Measurements from ENCODE around the gene HIPK1. TPM values are rescaled to one million over a fixed set of nuclear protein-coding genes. Genes with fewer than 3 reads are reported as not detected.

Gene HIPK1
- 10 to 100 TPM; 42.2 to 50.3 TPM for total RNA-seq

DNA sequence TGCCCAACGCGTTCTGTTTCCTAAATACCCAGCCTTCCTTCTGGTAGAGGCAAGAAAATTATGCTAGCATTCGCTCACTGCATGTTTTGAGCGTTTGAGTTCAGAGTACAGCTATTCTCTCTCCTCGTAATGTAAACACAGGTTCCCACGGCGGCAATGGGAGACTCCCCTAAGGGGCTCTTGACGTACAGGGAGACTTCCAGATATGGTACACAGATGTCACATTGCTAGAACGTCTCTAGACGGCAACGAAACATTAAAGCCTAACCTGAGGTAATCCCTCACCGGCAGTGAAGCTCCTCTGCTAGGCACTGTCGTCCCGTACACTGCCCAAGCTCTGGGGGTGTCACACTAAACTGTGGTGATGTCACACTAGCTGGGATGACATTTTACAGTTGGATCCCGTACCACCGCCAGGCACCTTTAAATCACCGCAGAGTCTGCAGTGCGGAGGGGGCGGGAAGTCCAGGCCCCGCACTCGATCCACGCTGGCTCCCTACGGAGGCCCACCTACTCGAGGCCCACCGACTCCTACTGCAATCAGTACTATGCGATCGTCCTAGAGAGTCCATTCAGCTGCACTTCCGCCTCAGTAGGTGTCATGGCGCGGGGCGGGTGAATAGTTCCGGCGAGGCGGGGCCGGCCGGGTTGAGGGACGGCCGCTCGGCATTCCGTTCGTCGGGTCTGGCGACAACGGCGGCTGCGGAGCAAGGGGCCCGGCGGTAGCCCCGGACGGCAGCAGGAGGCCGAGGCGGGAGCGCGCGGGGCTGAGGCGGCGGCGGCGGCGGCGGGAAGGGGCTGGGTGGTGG, at the start of gene HIPK1:
Gene HIPK1 (plus strand): TSS at position 384 of the 809 bp plus-strand sequence.
- ATAC-seq (peak; percentile 66), DNase-seq (peak; percentile 96)
- Mint-ChIP-seq H3K27me3 (no peaks in the 10 kb centered on the region), H3K9me3 (ENCODE audit: low read depth) (no peaks in the 10 kb centered on the region), H3K4me3 (peak within 1 kb of the TSS; percentile 84), H3K27ac (peak within 1 kb of the TSS; percentile 99), H3K4me1 (peaks cover 41% of the 10 kb centered on the region), H3K36me3 (ENCODE audit: low read depth) (peaks cover 11% of the 10 kb centered on the region)
- intact Hi-C loops (cut with DNase I, micrococcal nuclease): loop anchor here (1.0 to 5.0 kb wide), 10 partner anchors 24 to 973 kb away; partner anchors contain the start of genes DCLRE1B (in 2 of the 2), BCAS2 (in 1 of the 2), CSDE1 (in 1 of the 2) and OLFML3 (in 1 of the 2)
- ChIA-PET CTCF (interaction anchor here (0.7 to 13.6 kb wide), 14 partner anchors 11 to 128 kb away, joined by 3 to 155 read pairs (median 4); partner anchors contain the start of genes AP4B1, DCLRE1B and RSBN1), POLR2A (interaction anchor here (0.6 to 4.3 kb wide), 11 partner anchors 11 to 1158 kb away, joined by 3 to 78 read pairs (median 6); partner anchors contain the start of genes AP4B1, DCLRE1B and RSBN1)

DNA sequence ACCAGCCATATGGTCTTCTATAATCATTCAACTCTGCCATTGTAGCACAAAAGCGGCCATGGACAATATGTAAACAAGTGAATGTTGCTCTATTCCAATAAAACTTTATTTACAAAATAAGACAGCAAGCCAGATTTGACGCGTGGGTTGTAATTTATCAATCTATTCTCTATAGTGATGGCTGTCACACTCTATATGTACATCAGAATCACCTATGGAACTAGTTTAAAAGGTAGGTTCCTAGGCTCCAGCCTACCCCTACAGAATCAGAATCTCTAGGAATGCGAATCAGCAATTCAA, 49.4 kb upstream of the HIPK1 start:
- DNase-seq: no peak
- Mint-ChIP-seq H3K4me1 (peaks cover 37% of the 10 kb centered on the region), H3K9me3 (ENCODE audit: low read depth) (no peaks in the 10 kb centered on the region), H3K27ac (no peak overlapping the region), H3K27me3 (no peaks in the 10 kb centered on the region), H3K4me3 (no peak overlapping the region), H3K36me3 (ENCODE audit: low read depth) (no peaks in the 10 kb centered on the region)
- intact Hi-C loops (cut with DNase I, micrococcal nuclease): loop anchor here in 1 of 2 experiments (10.0 kb wide), 1 partner anchor 835 kb away; the partner anchor contains the start of gene NRAS
- ChIA-PET CTCF (interaction anchor here (0.9 kb wide), 1 partner anchor 20 kb away, joined by 3 read pairs; no protein-coding TSS in a partner anchor), POLR2A (interaction anchor here (0.6 to 0.7 kb wide), 2 partner anchors 10 to 11 kb away, joined by 3 read pairs; no protein-coding TSS in a partner anchor)
- ATAC-seq: no peak

DNA sequence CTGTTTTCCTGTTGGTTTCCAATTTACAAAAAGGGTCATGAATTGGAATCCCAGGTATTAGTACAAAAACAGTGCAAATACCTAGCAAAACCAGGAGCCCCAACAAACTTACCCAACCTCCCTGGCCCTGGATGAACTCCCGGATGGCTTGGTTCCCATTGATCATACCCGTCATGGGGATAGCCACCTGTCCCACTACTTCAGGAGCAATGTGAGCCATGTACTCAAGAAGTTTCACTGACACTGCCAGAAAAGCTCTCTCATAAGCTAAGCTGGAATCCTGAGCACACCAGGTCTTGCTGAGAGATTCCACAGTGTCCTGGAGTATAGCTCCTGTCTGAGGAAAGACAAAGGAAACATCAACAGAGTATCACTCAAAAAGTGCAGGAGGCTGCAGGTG, 47.5 kb upstream of the HIPK1 start:
- ChIA-PET CTCF (interaction anchor here (0.8 to 1.6 kb wide), 3 partner anchors 12 to 45 kb away, joined by 3 to 5 read pairs (median 4); no protein-coding TSS in a partner anchor), POLR2A (no interaction called here)
- intact Hi-C loops (cut with DNase I, micrococcal nuclease): no loop called here
- H3K4me1 Mint-ChIP-seq: peaks cover 24% of the 10 kb centered on the region
- no peak overlapping the region for H3K27ac Mint-ChIP-seq
- H3K36me3 Mint-ChIP-seq (ENCODE audit: low read depth): no peaks in the 10 kb centered on the region
- DNase-seq (no peak), ATAC-seq (no peak)
- H3K27me3 Mint-ChIP-seq: no peaks in the 10 kb centered on the region
- H3K4me3 Mint-ChIP-seq: no peak overlapping the region
- H3K9me3 Mint-ChIP-seq (ENCODE audit: low read depth): no peaks in the 10 kb centered on the region

DNA sequence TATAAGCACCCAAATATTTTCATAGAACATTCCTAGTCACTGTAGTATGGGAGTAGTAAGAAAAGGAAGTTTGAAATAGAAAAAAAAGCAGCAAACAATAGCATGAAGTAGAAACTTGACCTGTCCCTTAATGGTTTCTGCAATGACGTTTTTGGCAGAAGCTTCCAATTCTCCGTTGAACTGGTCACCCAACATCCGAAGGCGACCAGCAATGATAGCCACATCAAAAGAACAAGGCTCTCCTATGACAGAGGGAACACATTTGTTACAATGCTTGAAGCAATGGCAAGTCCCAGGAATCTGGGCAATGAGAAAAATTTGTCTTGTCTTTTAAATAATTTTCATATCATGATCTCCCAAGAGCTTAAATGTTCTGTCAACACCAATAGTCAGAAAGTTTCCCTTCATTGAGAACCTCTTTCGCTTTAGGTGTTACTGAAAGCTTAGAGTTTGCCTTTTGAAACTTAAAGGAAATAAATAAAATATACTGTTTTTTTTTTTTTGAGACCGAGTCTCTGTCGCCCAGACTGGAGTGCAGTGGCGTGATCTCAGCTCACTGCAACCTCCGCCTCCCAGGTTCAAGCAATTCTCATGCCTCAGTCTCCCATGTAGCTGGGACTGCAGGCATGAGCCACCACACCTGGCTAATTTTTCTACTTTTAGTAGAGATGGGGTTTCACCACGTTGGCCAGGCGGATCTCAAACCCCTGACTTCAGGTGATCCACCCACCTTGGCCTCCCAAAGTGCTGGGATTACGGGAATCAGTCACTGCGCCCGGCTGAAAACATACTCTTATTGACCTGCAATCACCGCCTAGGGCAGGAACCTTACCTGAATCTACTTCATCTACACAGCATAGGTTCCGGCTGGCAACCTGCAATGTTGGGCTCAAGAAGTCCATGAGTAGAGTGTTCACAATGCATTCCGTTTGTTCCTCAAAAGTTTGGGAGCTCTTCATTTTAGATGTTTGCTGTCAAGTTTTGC, 42.4 kb upstream of the HIPK1 start:
- DNase-seq (no peak), ATAC-seq (no peak)
- no peak overlapping the region for H3K27ac Mint-ChIP-seq
- intact Hi-C loops (cut with DNase I, micrococcal nuclease): no loop called here
- no peak overlapping the region for H3K4me3 Mint-ChIP-seq
- ChIA-PET CTCF (interaction anchor here (0.7 to 1.0 kb wide), 3 partner anchors 12 to 60 kb away, joined by 3 to 4 read pairs (median 3); no protein-coding TSS in a partner anchor), POLR2A (interaction anchor here (0.6 to 0.7 kb wide), 2 partner anchors 17 to 18 kb away, joined by 4 to 5 read pairs; partner anchors contain the start of genes AP4B1 and DCLRE1B)
- peaks cover 13% of the 10 kb centered on the region for H3K4me1 Mint-ChIP-seq
- H3K36me3 Mint-ChIP-seq (ENCODE audit: low read depth): no peaks in the 10 kb centered on the region
- no peaks in the 10 kb centered on the region for H3K9me3 Mint-ChIP-seq (ENCODE audit: low read depth)
- no peaks in the 10 kb centered on the region for H3K27me3 Mint-ChIP-seq

DNA sequence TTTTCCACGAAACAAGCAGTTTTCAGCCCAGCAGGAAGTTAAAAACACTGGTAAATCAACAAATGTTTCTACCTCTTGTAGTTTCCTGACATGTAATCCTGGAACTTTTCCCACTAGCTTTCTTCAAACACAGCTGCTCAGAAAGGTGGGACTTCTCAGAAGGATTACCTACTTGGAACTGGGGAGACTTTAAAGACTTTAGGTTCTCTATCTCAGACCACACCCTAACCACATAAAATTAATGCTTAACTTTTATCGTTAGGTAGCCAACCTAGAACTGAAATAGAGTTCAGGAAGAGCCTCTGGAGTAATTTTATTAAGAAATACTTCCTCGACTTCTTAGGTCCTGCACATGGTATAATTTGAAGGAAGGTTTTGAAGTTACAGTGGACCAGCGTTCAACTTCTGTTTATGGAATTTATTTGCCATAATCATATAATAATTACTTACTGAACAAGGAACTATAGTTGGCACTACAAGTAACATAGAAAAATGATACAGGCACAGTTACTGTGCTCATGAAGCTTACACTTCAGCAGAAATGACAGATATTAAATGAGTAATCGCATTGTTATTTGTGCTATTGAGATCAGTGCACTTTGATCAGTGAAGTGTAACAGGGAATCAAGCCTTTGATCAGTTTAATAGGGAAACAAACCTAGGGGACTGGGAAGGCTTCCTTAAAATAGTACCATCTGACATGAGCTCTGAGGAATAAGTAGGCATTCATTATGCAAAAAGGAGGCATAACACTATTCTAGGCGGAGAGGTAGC, 41.5 kb upstream of the HIPK1 start, which contains the start of gene BCL2L15:
Gene BCL2L15 (minus strand): TSS at position 180 of the 774 bp plus-strand sequence. CDS start 206 bp downstream, outside the sequence.
- Mint-ChIP-seq H3K36me3 (ENCODE audit: low read depth) (peaks cover 4% of the 10 kb centered on the region), H3K27me3 (no peaks in the 10 kb centered on the region), H3K4me1 (peaks cover 13% of the 10 kb centered on the region), H3K9me3 (ENCODE audit: low read depth) (no peaks in the 10 kb centered on the region), H3K27ac (no peak within 1 kb of the TSS), H3K4me3 (no peak within 1 kb of the TSS)
- intact Hi-C loops (cut with DNase I, micrococcal nuclease): no loop called here
- ATAC-seq: no peak
- POLR2A ChIA-PET: no interaction called here
- CTCF ChIA-PET: interaction anchor here (1.0 kb wide), 2 partner anchors 52 to 59 kb away, joined by 3 read pairs; no protein-coding TSS in a partner anchor
- no peak for DNase-seq

DNA sequence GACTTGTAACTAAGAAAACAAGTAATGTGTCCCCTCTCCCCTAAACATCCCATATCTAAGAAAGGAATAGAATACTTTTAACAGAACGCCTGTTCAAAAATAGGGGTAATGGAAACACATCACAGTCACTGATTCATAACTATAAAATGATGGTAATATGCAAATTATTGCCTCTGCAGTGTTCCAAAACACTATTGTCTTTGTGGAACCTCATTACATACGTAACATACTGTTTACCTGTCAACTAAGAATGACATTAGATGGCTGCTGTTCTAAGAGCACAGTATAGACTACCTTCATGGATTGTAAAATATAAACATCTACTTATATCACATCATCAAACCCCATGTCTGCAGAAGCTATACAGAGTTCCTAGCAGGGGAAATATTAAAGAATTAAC, 38.3 kb upstream of the HIPK1 start:
- ChIA-PET CTCF (no interaction called here), POLR2A (interaction anchor here (0.6 kb wide), 1 partner anchor 12 kb away, joined by 3 read pairs; no protein-coding TSS in a partner anchor)
- H3K4me3 Mint-ChIP-seq: no peak overlapping the region
- peaks cover 11% of the 10 kb centered on the region for H3K4me1 Mint-ChIP-seq
- H3K27ac Mint-ChIP-seq: no peak overlapping the region
- intact Hi-C loops (cut with DNase I, micrococcal nuclease): no loop called here
- no peaks in the 10 kb centered on the region for H3K27me3 Mint-ChIP-seq
- H3K36me3 Mint-ChIP-seq (ENCODE audit: low read depth): peaks cover 16% of the 10 kb centered on the region
- DNase-seq: no peak
- no peaks in the 10 kb centered on the region for H3K9me3 Mint-ChIP-seq (ENCODE audit: low read depth)
- ATAC-seq: no peak

DNA sequence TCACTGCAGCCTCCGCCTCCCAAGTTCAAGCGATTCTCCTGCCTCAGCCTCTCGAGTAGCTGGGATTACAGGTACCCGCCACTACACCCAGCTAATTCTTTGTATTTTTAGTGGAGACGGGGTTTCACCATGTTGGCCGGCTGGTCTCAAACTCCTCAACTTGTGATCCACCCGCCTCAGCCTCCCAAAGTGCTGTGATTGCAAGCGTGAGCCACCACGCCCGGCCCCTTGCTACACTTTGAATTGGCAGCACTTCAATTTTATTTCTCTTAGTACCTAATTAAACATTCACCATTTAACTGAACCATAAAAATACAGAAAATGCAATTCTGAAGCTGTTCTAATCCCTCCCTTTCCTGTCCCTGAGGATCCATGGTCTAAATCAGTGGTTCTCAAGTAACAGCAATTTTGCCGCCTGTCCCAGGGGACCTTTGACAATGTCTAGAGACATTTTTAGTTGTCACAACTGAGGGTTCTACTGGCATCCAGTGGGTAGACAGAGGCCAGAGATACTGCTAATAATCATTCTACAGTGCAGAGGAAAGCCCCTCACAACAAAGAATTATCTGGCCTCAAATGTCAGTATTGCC, 37.4 kb upstream of the HIPK1 start:
- Mint-ChIP-seq H3K27me3 (no peaks in the 10 kb centered on the region), H3K36me3 (ENCODE audit: low read depth) (peaks cover 24% of the 10 kb centered on the region), H3K9me3 (ENCODE audit: low read depth) (no peaks in the 10 kb centered on the region), H3K27ac (no peak overlapping the region), H3K4me1 (peaks cover 9% of the 10 kb centered on the region), H3K4me3 (no peak overlapping the region)
- intact Hi-C loops (cut with DNase I, micrococcal nuclease): no loop called here
- DNase-seq (no peak), ATAC-seq (no peak)
- ChIA-PET POLR2A (no interaction called here), CTCF (interaction anchor here (1.0 kb wide), 1 partner anchor 55 kb away, joined by 3 read pairs; no protein-coding TSS in a partner anchor)

DNA sequence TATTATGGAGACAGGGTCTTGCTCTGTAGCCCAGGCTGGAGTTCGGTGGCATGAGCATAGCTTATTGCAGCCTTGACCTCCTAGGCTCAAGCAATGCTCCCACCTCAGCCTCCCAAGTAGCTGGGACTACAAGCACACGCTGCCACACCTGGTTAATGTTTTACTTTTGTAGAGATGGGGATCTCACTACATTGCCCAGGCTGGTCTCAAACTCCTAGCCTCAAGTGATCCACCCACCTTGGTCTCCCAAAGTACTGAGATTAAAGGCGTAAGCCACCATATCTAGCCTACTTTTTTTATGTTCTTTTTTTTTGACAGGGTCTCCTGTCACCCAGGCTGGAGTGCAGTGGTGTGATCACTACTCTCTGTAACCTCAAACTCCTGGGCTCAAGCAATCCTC, 35.9 kb upstream of the HIPK1 start:
- peaks cover 11% of the 10 kb centered on the region for H3K4me1 Mint-ChIP-seq
- H3K9me3 Mint-ChIP-seq (ENCODE audit: low read depth): no peaks in the 10 kb centered on the region
- ATAC-seq: no peak
- H3K27me3 Mint-ChIP-seq: no peaks in the 10 kb centered on the region
- POLR2A ChIA-PET: interaction anchor here (0.5 to 1.4 kb wide), 2 partner anchors 8 to 398 kb away, joined by 3 to 4 read pairs; no protein-coding TSS in a partner anchor
- peaks cover 31% of the 10 kb centered on the region for H3K36me3 Mint-ChIP-seq (ENCODE audit: low read depth)
- intact Hi-C loops (cut with DNase I, micrococcal nuclease): no loop called here
- H3K27ac Mint-ChIP-seq: no peak overlapping the region
- no peak overlapping the region for H3K4me3 Mint-ChIP-seq
- CTCF ChIA-PET: interaction anchor here (0.6 to 1.0 kb wide), 4 partner anchors 12 to 84 kb away, joined by 3 to 4 read pairs (median 3); no protein-coding TSS in a partner anchor
- DNase-seq: no peak

DNA sequence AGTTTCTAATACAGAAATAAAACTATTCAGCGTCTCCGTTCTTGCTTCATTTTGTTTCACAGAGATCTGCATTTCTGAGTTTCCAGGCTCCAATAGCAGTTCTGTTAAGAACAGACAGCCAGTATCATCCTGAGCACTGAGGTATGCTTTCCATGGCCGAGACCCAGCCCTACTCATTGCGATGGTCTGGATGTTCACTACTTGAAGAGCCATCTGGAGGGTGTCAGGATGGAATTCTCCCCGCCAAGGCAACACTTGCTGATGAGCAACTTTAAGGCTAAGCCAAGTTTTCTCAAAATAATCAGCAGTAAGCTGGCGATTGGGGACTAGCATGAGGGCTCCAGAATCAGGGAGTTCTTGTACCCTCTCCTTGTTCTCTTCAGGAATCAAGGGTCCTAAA, 34.0 kb upstream of the HIPK1 start:
- DNase-seq: no peak
- ChIA-PET CTCF (interaction anchor here (0.7 kb wide), 1 partner anchor 1535 kb away, joined by 4 read pairs; no protein-coding TSS in a partner anchor), POLR2A (interaction anchor here (0.6 kb wide), 1 partner anchor 1015 kb away, joined by 3 read pairs; no protein-coding TSS in a partner anchor)
- intact Hi-C loops (cut with DNase I, micrococcal nuclease): no loop called here
- no peak for ATAC-seq
- Mint-ChIP-seq H3K4me1 (peaks cover 24% of the 10 kb centered on the region), H3K27ac (no peak overlapping the region), H3K36me3 (ENCODE audit: low read depth) (peaks cover 44% of the 10 kb centered on the region), H3K4me3 (no peak overlapping the region), H3K27me3 (no peaks in the 10 kb centered on the region), H3K9me3 (ENCODE audit: low read depth) (no peaks in the 10 kb centered on the region)

DNA sequence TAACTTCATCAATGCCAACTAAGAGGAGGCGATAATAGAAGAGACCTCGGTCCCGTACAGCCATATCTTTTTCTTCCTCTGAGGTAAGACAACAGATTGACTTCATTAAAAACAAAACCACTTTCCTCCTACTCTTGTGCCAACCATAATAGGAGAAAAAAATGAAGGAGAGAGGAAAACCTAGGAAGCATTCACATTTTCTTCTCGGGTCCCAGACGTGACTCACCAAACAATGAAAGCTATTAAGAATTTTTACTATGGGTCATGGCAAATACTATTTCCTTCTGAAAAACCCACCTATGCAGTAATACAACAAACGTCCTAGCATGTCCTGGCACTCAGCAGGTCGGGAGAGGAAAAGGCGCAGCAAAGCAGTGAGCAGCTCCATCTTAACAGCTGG, 33.2 kb upstream of the HIPK1 start:
- CTCF ChIA-PET: interaction anchor here (0.7 to 1.2 kb wide), 2 partner anchors 61 to 1536 kb away, joined by 4 read pairs; no protein-coding TSS in a partner anchor
- DNase-seq: no peak
- no peak overlapping the region for H3K27ac Mint-ChIP-seq
- no peaks in the 10 kb centered on the region for H3K9me3 Mint-ChIP-seq (ENCODE audit: low read depth)
- intact Hi-C loops (cut with DNase I, micrococcal nuclease): no loop called here
- peaks cover 23% of the 10 kb centered on the region for H3K4me1 Mint-ChIP-seq
- H3K36me3 Mint-ChIP-seq (ENCODE audit: low read depth): peaks cover 50% of the 10 kb centered on the region
- ATAC-seq: no peak
- POLR2A ChIA-PET: no interaction called here
- no peak overlapping the region for H3K4me3 Mint-ChIP-seq
- no peaks in the 10 kb centered on the region for H3K27me3 Mint-ChIP-seq

Measured in activated CD4-positive, alpha-beta T cell treated with anti-CD3 and anti-CD28 coated beads for 36 hours (primary cell).